ENCODE measurements around the gene AQP10.
"Not testable (repeated sequence)": the region's sequence is repeated elsewhere in the genome, so short reads cannot be mapped to it uniquely, and the experiment has no call there.

Gene AQP10

GRCh38 chr1:154329551-154330131 is 8.7 kb downstream of the AQP10 start:
- TF ChIP-seq CTCF (IDR thresholded peaks at IDR 0.05; ENCODE audit: control insufficient read depth, extremely low read depth, insufficient read depth), result no peak
- H3K4me3 ChIP-seq (ENCODE audit: low read depth, low read length), result no peak overlapping the region
- DNase-seq (ENCODE audit: low read depth), result no peak

- DNase-seq (ENCODE audit: low read depth), result no peak
- no peak for TF ChIP-seq CTCF (IDR thresholded peaks at IDR 0.05; ENCODE audit: control insufficient read depth, extremely low read depth, insufficient read depth)
- H3K4me3 ChIP-seq (ENCODE audit: low read depth, low read length), result no peak overlapping the region
Measured at GRCh38 chr1:154330669-154331068, 9.8 kb downstream of the AQP10 start.

- H3K4me3 ChIP-seq (ENCODE audit: low read depth, low read length), result no peak overlapping the region
- TF ChIP-seq CTCF (IDR thresholded peaks at IDR 0.05; ENCODE audit: control insufficient read depth, extremely low read depth, insufficient read depth), result no peak
- DNase-seq (ENCODE audit: low read depth), result peak; percentile 52
Measured at GRCh38 chr1:154334079-154335024, 13.5 kb downstream of the AQP10 start.

GRCh38 chr1:154335025-154335714 is 14.3 kb downstream of the AQP10 start:
- DNase-seq (ENCODE audit: low read depth), result peak; percentile 32
- peak; percentile 74 for TF ChIP-seq CTCF (IDR thresholded peaks at IDR 0.05; ENCODE audit: control insufficient read depth, extremely low read depth, insufficient read depth)
- no peak overlapping the region for H3K4me3 ChIP-seq (ENCODE audit: low read depth, low read length)

GRCh38 chr1:154337253-154337894 is 16.5 kb downstream of the AQP10 start:
- TF ChIP-seq CTCF (IDR thresholded peaks at IDR 0.05; ENCODE audit: control insufficient read depth, extremely low read depth, insufficient read depth), result no peak
- DNase-seq (ENCODE audit: low read depth), result no peak
- no peak overlapping the region for H3K4me3 ChIP-seq (ENCODE audit: low read depth, low read length)

GRCh38 chr1:154338875-154339274 is 18.0 kb downstream of the AQP10 start:
- TF ChIP-seq CTCF (IDR thresholded peaks at IDR 0.05; ENCODE audit: control insufficient read depth, extremely low read depth, insufficient read depth), result no peak
- no peak overlapping the region for H3K4me3 ChIP-seq (ENCODE audit: low read depth, low read length)

GRCh38 chr1:154341366-154341765 is 20.5 kb downstream of the AQP10 start:
- not testable (repeated sequence) for H3K4me3 ChIP-seq (ENCODE audit: low read depth, low read length); DNase-seq (ENCODE audit: low read depth)

More at GRCh38 chr1:154338875-154339274, 18.0 kb downstream of the AQP10 start:
- no peak for DNase-seq (ENCODE audit: low read depth)

All from LNCaP clone FGC (cell line).